ENCODE data around the gene NT5C2. TPM values are rescaled to one million over a fixed set of nuclear protein-coding genes. Genes with fewer than 3 reads are reported as not detected.

Gene NT5C2
- total RNA-seq, 2 donors from 2014 or later = 88.4 to 112 TPM

DNA sequence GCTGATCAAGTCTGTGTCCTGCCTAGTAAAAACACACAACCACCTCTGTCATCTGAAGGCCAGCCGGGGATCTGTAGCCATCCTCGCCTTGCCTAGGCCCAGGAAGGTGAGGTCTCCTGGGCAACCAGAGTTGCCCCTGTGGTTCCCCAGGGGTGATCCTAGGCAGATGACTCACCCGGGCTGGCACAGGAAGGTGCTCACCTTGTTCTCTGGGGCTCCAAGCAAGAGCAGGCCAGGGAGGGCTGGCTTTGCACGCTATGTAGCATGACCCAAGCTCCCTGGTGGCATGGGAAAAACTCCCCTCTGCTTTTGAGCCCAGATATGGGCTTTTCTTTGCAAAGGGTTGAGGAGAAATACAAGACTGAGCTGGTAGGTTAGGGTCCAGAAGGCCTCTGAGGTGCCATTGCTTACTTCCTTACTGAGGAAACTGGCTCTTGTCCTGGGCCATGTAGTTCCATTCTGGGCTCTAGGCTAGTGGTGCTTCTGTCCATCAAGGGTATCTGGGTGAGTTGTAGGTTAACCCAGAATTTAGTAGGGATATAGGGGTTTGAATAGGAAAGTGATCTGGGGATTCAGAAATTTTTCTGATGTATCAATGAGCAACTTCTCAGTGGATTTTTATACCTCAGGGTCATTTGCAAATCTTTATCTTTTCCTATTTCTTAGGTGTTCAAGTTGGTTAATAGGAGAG lies 112.0 kb downstream of the NT5C2 start:
- no peak for DNase-seq (ENCODE audit: low spot score)

DNA sequence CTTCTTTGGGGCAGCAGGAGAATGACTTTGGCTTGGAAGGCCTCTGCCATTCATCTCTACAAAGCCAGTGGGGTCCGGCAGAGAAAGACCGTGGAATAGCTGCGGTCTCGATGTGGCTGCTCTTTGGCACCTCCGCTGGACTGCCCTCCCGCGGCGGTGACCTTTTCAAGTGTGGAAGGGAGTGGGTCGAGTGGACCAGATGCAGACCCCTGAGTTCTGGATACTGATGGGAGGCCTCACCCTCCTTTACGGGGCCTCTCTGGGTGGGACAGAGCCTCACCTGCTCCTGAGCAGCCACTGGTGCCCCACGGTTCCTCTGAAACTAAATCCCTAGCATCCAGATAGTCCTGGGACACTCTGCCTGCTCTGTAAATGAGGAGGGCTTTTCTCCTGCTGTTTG lies 113.1 kb downstream of the NT5C2 start:
- Histone ChIP-seq H3K27me3 (replicated peaks; ENCODE audit: insufficient read depth) (no peaks in the 10 kb centered on the region), H3K36me3 (peaks cover 0 to 11% of the 10 kb centered on the region in 2 donors), H3K4me3 (no peak overlapping the region), H3K27ac (no peak overlapping the region), H3K4me1 (replicated peaks) (no peaks in the 10 kb centered on the region), H3K9me3 (no peaks in the 10 kb centered on the region)
- no peak for DNase-seq (ENCODE audit: low spot score)
- intact Hi-C loops (cut with DNase I) = loop anchor here (10.0 kb wide), 1 partner anchor 355 kb away; no protein-coding TSS in a partner anchor
- 86% methylated on average over 11 of the region's 11 CpGs for WGBS
- no peak for TF ChIP-seq POLR2A (IDR thresholded peaks at IDR 0.05)
- TF ChIP-seq, protein P1, sequence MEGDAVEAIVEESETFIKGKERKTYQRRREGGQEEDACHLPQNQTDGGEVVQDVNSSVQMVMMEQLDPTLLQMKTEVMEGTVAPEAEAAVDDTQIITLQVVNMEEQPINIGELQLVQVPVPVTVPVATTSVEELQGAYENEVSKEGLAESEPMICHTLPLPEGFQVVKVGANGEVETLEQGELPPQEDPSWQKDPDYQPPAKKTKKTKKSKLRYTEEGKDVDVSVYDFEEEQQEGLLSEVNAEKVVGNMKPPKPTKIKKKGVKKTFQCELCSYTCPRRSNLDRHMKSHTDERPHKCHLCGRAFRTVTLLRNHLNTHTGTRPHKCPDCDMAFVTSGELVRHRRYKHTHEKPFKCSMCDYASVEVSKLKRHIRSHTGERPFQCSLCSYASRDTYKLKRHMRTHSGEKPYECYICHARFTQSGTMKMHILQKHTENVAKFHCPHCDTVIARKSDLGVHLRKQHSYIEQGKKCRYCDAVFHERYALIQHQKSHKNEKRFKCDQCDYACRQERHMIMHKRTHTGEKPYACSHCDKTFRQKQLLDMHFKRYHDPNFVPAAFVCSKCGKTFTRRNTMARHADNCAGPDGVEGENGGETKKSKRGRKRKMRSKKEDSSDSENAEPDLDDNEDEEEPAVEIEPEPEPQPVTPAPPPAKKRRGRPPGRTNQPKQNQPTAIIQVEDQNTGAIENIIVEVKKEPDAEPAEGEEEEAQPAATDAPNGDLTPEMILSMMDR (IDR thresholded peaks at IDR 0.05) = no peak
- TF ChIP-seq POLR2AphosphoS5 (IDR thresholded peaks at IDR 0.05) = no peak

More for the DNA sequence above, 112.0 kb downstream of the NT5C2 start:
- no peak overlapping the region for H3K4me3 ChIP-seq
- peaks cover 0 to 7% of the 10 kb centered on the region in 2 donors for H3K36me3 ChIP-seq
- WGBS = 89% methylated on average over 4 of the region's 4 CpGs
- H3K27me3 ChIP-seq (replicated peaks; ENCODE audit: insufficient read depth) = no peaks in the 10 kb centered on the region
- TF ChIP-seq, protein P1 (IDR thresholded peaks at IDR 0.05) = no peak
- TF ChIP-seq POLR2AphosphoS5 (IDR thresholded peaks at IDR 0.05) = no peak
- TF ChIP-seq POLR2A (IDR thresholded peaks at IDR 0.05) = no peak
- H3K27ac ChIP-seq = no peak overlapping the region
- intact Hi-C loops (cut with DNase I) = no loop called here
- H3K4me1 ChIP-seq (replicated peaks) = no peaks in the 10 kb centered on the region
- H3K9me3 ChIP-seq = no peaks in the 10 kb centered on the region

DNA sequence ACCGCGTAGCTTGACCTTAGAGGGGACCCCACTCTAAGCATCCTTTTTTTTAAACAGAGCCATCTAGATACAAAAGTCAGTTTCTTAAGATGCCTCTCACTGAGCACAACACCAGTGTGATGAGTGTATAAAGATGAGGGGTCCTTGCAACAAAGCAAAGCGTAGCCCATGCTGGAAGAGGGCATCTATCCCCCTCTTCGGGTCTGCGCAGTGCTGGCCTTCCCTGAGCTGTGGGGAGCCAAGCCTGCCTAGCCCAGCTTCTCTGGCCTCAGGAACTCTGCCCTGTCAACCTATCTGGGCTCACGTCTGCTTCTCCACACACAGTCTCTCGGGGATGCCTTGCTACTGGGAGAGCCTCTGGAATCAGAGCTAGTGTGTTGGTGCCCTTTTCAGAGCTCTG lies 114.0 kb downstream of the NT5C2 start:
- Histone ChIP-seq H3K36me3 (peaks cover 0 to 11% of the 10 kb centered on the region in 2 donors), H3K27me3 (replicated peaks; ENCODE audit: insufficient read depth) (no peaks in the 10 kb centered on the region), H3K9me3 (no peaks in the 10 kb centered on the region), H3K27ac (no peak overlapping the region), H3K4me1 (replicated peaks) (no peaks in the 10 kb centered on the region), H3K4me3 (no peak overlapping the region)
- no peak for DNase-seq (ENCODE audit: low spot score)
- 95% methylated on average over 7 of the region's 7 CpGs for WGBS
- TF ChIP-seq POLR2A (IDR thresholded peaks at IDR 0.05) (no peak), POLR2AphosphoS5 (IDR thresholded peaks at IDR 0.05) (no peak)
- TF ChIP-seq, protein P1 (IDR thresholded peaks at IDR 0.05) = no peak
- intact Hi-C loops (cut with DNase I) = loop anchor here (10.0 kb wide), 1 partner anchor 354 kb away; no protein-coding TSS in a partner anchor

DNA sequence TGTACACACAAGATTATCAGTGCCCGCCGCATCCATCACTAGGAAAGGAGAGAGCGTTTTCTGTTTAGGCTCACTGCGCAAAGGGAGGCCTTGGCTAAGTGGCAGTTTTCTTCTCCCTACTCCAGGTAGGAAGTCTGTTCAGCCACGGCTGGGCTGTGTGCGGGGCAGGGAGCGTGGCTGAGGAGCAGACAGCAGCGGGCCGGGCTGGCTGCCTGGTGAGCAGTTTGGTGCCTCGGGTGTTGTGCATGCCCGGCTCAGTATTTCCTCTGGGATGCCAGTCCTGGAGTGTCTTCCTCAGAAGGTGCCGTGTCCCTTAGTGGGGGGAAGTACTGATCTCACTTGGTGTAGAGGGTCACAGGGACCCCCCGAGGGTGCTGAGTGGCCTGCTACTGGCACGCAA lies 114.4 kb downstream of the NT5C2 start:
- Histone ChIP-seq H3K36me3 (peaks cover 0 to 11% of the 10 kb centered on the region in 2 donors), H3K27me3 (replicated peaks; ENCODE audit: insufficient read depth) (no peaks in the 10 kb centered on the region), H3K9me3 (no peaks in the 10 kb centered on the region), H3K27ac (no peak overlapping the region), H3K4me1 (replicated peaks) (no peaks in the 10 kb centered on the region), H3K4me3 (no peak overlapping the region)
- intact Hi-C loops (cut with DNase I) = loop anchor here (10.0 kb wide), 1 partner anchor 354 kb away; no protein-coding TSS in a partner anchor
- 97% methylated on average over 14 of the region's 14 CpGs for WGBS
- DNase-seq (ENCODE audit: low spot score) = no peak
- TF ChIP-seq, protein P1 (IDR thresholded peaks at IDR 0.05) = no peak
- TF ChIP-seq POLR2AphosphoS5 (IDR thresholded peaks at IDR 0.05) = no peak
- TF ChIP-seq POLR2A (IDR thresholded peaks at IDR 0.05) = no peak

DNA sequence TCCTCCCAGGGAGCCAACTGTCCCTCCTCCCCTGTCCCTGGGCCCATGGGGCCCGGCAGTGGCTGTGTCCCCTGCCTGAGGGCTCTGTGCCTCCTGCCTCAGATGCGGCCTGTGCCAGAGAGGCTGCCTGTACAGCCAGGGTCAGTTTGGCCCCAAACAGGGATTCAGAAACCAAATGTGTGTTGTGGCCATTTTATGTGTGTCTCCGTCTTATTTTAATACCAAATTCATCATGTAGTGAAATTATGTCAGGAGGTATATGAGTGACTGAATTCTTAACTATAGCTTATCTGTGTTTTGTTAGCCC lies 114.8 kb downstream of the NT5C2 start:
- H3K4me1 ChIP-seq (replicated peaks) = no peaks in the 10 kb centered on the region
- H3K4me3 ChIP-seq = no peak overlapping the region
- peaks cover 0 to 11% of the 10 kb centered on the region in 2 donors for H3K36me3 ChIP-seq
- H3K27ac ChIP-seq = no peak overlapping the region
- no peaks in the 10 kb centered on the region for H3K27me3 ChIP-seq (replicated peaks; ENCODE audit: insufficient read depth)
- intact Hi-C loops (cut with DNase I) = loop anchor here (10.0 kb wide), 1 partner anchor 353 kb away; no protein-coding TSS in a partner anchor
- TF ChIP-seq POLR2AphosphoS5 (IDR thresholded peaks at IDR 0.05) (no peak), POLR2A (IDR thresholded peaks at IDR 0.05) (no peak)
- TF ChIP-seq, protein P1 (IDR thresholded peaks at IDR 0.05) = no peak
- DNase-seq (ENCODE audit: low spot score) = no peak
- 81% methylated on average over 3 of the region's 3 CpGs for WGBS
- H3K9me3 ChIP-seq = no peaks in the 10 kb centered on the region
